ENCODE measurements around the gene GADL1. TPM values are rescaled to one million over a fixed set of nuclear protein-coding genes. Genes with fewer than 3 reads are reported as not detected.

The GADL1 gene
- total RNA-seq, 1 experiment from 2014 or later = 0.09 TPM

GRCh38 chr3:30752970-30753369 lies 141.5 kb downstream of the GADL1 start:
- no peak overlapping the region for H4K5ac ChIP-seq (ENCODE audit: insufficient read length, low read depth, low read length)
- DNase-seq = no peak
- no peak overlapping the region for H2BK15ac ChIP-seq (ENCODE audit: low read depth, low read length)
- no peak overlapping the region for H4K8ac ChIP-seq (replicated peaks; ENCODE audit: insufficient read length, low read depth, low read length)
- no peaks in the 10 kb centered on the region; a peak in 1 of 5 replicates for H3K9me3 Mint-ChIP-seq
- H3K23ac ChIP-seq (ENCODE audit: insufficient read length, low read depth, low read length) = no peak overlapping the region
- no peaks in the 10 kb centered on the region for H3K79me2 ChIP-seq (ENCODE audit: insufficient read depth, low read length)
- H3K9ac ChIP-seq (ENCODE audit: extremely low read depth, insufficient read length, low read length) = no peak overlapping the region
- no peaks in the 10 kb centered on the region for H3K27me3 Mint-ChIP-seq (ENCODE audit: low read depth)
- H2AK5ac ChIP-seq (ENCODE audit: insufficient read length, low read length) = no peak overlapping the region
- no peaks in the 10 kb centered on the region for H3K79me1 ChIP-seq (ENCODE audit: insufficient read depth, low read depth, low read length, poor library complexity, severe bottlenecking)
- H4K91ac ChIP-seq (ENCODE audit: insufficient read length, low read depth, low read length) = no peak overlapping the region
- H2AFZ ChIP-seq (ENCODE audit: low read length) = no peak overlapping the region
- WGBS (ENCODE audit: extremely low coverage, insufficient read length, low lambda C conversion rate) = no CpG with 5 or more reads among the region's 4 CpGs
- TF ChIP-seq CTCF (conservative IDR thresholded peaks at IDR 0.05) = no peak
- H2BK120ac ChIP-seq (ENCODE audit: low read depth, low read length, poor library complexity, severe bottlenecking) = no peak overlapping the region
- H3K4me1 Mint-ChIP-seq = peaks cover 33 to 41% of the 10 kb centered on the region in 2 experiments
- no peaks in the 10 kb centered on the region for H4K20me1 ChIP-seq (ENCODE audit: control insufficient read depth, insufficient read depth, insufficient read length)
- no peaks in the 10 kb centered on the region for H3K9me3 ChIP-seq (ENCODE audit: control insufficient read depth, low read depth, low read length)
- no peaks in the 10 kb centered on the region for H3K27me3 ChIP-seq (ENCODE audit: insufficient read depth, low read length)
- no peak overlapping the region for H3K27ac ChIP-seq (ENCODE audit: insufficient read length, low read depth, low read length)
- H3K23me2 ChIP-seq (ENCODE audit: insufficient read length, low read depth, low read length, poor library complexity, severe bottlenecking) = no peaks in the 10 kb centered on the region
- H2BK5ac ChIP-seq (ENCODE audit: insufficient read length, low read length) = no peak overlapping the region
- H2BK12ac ChIP-seq (ENCODE audit: insufficient read length, low read depth, low read length) = no peak overlapping the region
- H3K36me3 Mint-ChIP-seq (ENCODE audit: insufficient read depth in 1 of 3, low read depth in 3 of 3) = no peaks in the 10 kb centered on the region
- no peak overlapping the region for H3K4ac ChIP-seq (ENCODE audit: low read depth, low read length)
- no peak overlapping the region for H3K27ac Mint-ChIP-seq
- no peak overlapping the region for H2BK20ac ChIP-seq (ENCODE audit: low read depth, low read length, poor library complexity, severe bottlenecking)
- no peak overlapping the region for H3K4me2 ChIP-seq (ENCODE audit: insufficient read depth, insufficient read length, low read length)
- H3K14ac ChIP-seq (ENCODE audit: insufficient read depth, low read length) = no peak overlapping the region
- no peak overlapping the region for H3K18ac ChIP-seq (ENCODE audit: insufficient read length, low read depth, low read length)
- no peak overlapping the region for H3K56ac ChIP-seq (ENCODE audit: insufficient read length, low read depth, low read length)
- no peaks in the 10 kb centered on the region for H3K4me1 ChIP-seq (ENCODE audit: insufficient read depth, low read length)
- H3T11ph ChIP-seq (ENCODE audit: low read length) = no peak overlapping the region
- H3K4me3 Mint-ChIP-seq = no peak overlapping the region

Measured in H9 (cell line).